ENCODE measurements around the gene FCN3.

GRCh38 chr1:27342778-27343638 lies 31.6 kb downstream of the FCN3 start:
- TF ChIP-seq CTCF (IDR thresholded peaks at IDR 0.05; ENCODE audit: low read depth, low read length) (no peak), EZH2phosphoT487 (IDR thresholded peaks at IDR 0.05; ENCODE audit: low read depth) (no peak)

Measured in OCI-LY3 (cell line).